Stimulated activated CD8-positive, alpha-beta memory T cell treated with anti-CD3 and anti-CD28 coated beads, Interleukin-4, amount 100 ng/mL, for 1 hour (primary cell): ENCODE results near the gene CPNE5.

Source experiments
- DNase-seq, 2 donors: peaks; one replicate each; pipeline ENCODE4 v3.0.0-alpha.2; 2020; ENCODE audit warnings: low read depth in 2 of 2, low spot score in 1 of 2

Gene CPNE5

GRCh38 chr6:36793913-36794712 lies 45.1 kb downstream of the CPNE5 start:
- no peak for DNase-seq

- no peak for DNase-seq
Observed at GRCh38 chr6:36793296-36793912, 45.8 kb downstream of the CPNE5 start.

GRCh38 chr6:36791521-36792135 lies 47.6 kb downstream of the CPNE5 start:
- no peak for DNase-seq

GRCh38 chr6:36791085-36791484 lies 48.2 kb downstream of the CPNE5 start:
- no peak for DNase-seq

- DNase-seq = no peak
Observed at GRCh38 chr6:36788768-36789167, 50.5 kb downstream of the CPNE5 start.

- no peak for DNase-seq
Observed at GRCh38 chr6:36788186-36788585, 51.1 kb downstream of the CPNE5 start.

- DNase-seq = no peak
Observed at GRCh38 chr6:36787210-36787609, 52.0 kb downstream of the CPNE5 start.

GRCh38 chr6:36786055-36786675 lies 53.1 kb downstream of the CPNE5 start:
- no peak for DNase-seq

GRCh38 chr6:36784376-36784636 lies 54.9 kb downstream of the CPNE5 start:
- no peak for DNase-seq

GRCh38 chr6:36783603-36784375 lies 55.5 kb downstream of the CPNE5 start:
- DNase-seq = no peak

- DNase-seq = no peak
Observed at GRCh38 chr6:36781669-36782068, 57.6 kb downstream of the CPNE5 start.

GRCh38 chr6:36780442-36781177 lies 58.6 kb downstream of the CPNE5 start:
- DNase-seq = no peak

GRCh38 chr6:36779227-36779626 lies 60.0 kb downstream of the CPNE5 start:
- no peak for DNase-seq

GRCh38 chr6:36777801-36778200 lies 61.4 kb downstream of the CPNE5 start:
- no peak for DNase-seq

- DNase-seq = no peak
Observed at GRCh38 chr6:36776167-36776566, 63.1 kb downstream of the CPNE5 start.

- DNase-seq = no peak
Observed at GRCh38 chr6:36774331-36774730, 64.9 kb downstream of the CPNE5 start.

GRCh38 chr6:36772397-36772796 lies 66.8 kb downstream of the CPNE5 start:
- DNase-seq = no peak

GRCh38 chr6:36771145-36771544 lies 68.1 kb downstream of the CPNE5 start:
- no peak for DNase-seq

- no peak for DNase-seq
Observed at GRCh38 chr6:36769676-36770499, 69.4 kb downstream of the CPNE5 start.

GRCh38 chr6:36769183-36769675 lies 70.0 kb downstream of the CPNE5 start:
- no peak for DNase-seq
